Esophagus muscularis mucosa (tissue), 4 donors: ENCODE data around the gene DENND2D. TPM values are rescaled to one million over a fixed set of nuclear protein-coding genes. Genes with fewer than 3 reads are reported as not detected.

Source experiments
- DNase-seq: peaks from one replicate; pipeline ENCODE4 v3.0.0-alpha.2; 2017; ENCODE audit errors: extremely low spot score
- H3K27ac ChIP-seq, 4 donors: fragments of 200-600 bp; sonication (generic); replicated peaks in 1 of 4; 1 replicate in 3 of 4; 2 replicates in 1 of 4; pipeline ENCODE4 v1.5.1; 2016 to 2019; ENCODE audit warnings: mild to moderate bottlenecking in 1 of 4
- H3K27me3 ChIP-seq, 4 donors: fragments of 200-600 bp; sonication (generic); one replicate each; pipeline versions ENCODE4 v1.5.1 to v1.6.0; 2016 to 2019
- H3K36me3 ChIP-seq, 4 donors: fragments of 200-600 bp; sonication (generic); one replicate each; pipeline ENCODE4 v1.5.1; 2016 to 2019
- H3K4me1 ChIP-seq, 4 donors: fragments of 200-600 bp; sonication (generic); one replicate each; pipeline ENCODE4 v1.5.1; 2016 to 2019
- H3K4me3 ChIP-seq, 4 donors: fragments of 200-600 bp; sonication (generic); 1 replicate in 2 of 4; 2 replicates in 2 of 4; pipeline ENCODE4 v1.5.1; 2016 to 2019; ENCODE audit warnings: mild to moderate bottlenecking in 4 of 4, moderate library complexity in 1 of 4
- H3K9me3 ChIP-seq, 4 donors: fragments of 200-600 bp; sonication (generic); 1 replicate in 3 of 4; 2 replicates in 1 of 4; pipeline ENCODE4 v1.5.1; 2016 to 2019
- EP300 ChIP-seq: sonication (generic); formaldehyde crosslinking; IDR thresholded peaks from one replicate; pipeline ENCODE4 v1.6.1; 2017; ENCODE audit warnings: antibody characterized with exemption
- POLR2A ChIP-seq: fragments of 450-650 bp; IDR thresholded peaks from one replicate; pipeline ENCODE4 v1.6.1; 2017; ENCODE audit warnings: antibody characterized with exemption, moderate library complexity, mild to moderate bottlenecking, low read depth
- POLR2AphosphoS5 ChIP-seq, 2 donors: sonication (generic); formaldehyde crosslinking; IDR thresholded peaks; one replicate each; pipeline ENCODE4 v1.6.1; 2017; ENCODE audit warnings: antibody characterized with exemption in 2 of 2
- WGBS: methylation state at CpG from one replicate; pipeline ENCODE4 v1.1.5; 2018; 5-methylcytosine and 5-hydroxymethylcytosine counted together
- intact Hi-C: fragments of 100-400 bp; cut with DNase I; formaldehyde crosslinking; loops from one replicate; pipeline ENCODE4 v1.15.1; 2023
- total RNA-seq, 4 donors: library from RNA; depleted of rRNA; stranded (reverse); fragments of >200 nt; gene quantifications; one replicate each; pipeline versions ENCODE4 v1.1.0 to v1.2.1, GENCODE V29; 2016
- TF ChIP-seq, protein P1 (sequence below), 3 experiments: fragments of 200-600 bp in 2 of 3; fragments of 450-650 bp in 1 of 3; sonication (generic) in 2 of 3; IDR thresholded peaks; one replicate each; pipeline ENCODE4 v1.5.1; 2017 to 2019; ENCODE audit warnings: antibody characterized with exemption in 3 of 3, mild to moderate bottlenecking in 2 of 3, moderate library complexity in 1 of 3

Gene DENND2D
- total RNA-seq, 4 donors from 2014 or later, result 4.0 to 13.8 (median 5.2) TPM

DNA sequence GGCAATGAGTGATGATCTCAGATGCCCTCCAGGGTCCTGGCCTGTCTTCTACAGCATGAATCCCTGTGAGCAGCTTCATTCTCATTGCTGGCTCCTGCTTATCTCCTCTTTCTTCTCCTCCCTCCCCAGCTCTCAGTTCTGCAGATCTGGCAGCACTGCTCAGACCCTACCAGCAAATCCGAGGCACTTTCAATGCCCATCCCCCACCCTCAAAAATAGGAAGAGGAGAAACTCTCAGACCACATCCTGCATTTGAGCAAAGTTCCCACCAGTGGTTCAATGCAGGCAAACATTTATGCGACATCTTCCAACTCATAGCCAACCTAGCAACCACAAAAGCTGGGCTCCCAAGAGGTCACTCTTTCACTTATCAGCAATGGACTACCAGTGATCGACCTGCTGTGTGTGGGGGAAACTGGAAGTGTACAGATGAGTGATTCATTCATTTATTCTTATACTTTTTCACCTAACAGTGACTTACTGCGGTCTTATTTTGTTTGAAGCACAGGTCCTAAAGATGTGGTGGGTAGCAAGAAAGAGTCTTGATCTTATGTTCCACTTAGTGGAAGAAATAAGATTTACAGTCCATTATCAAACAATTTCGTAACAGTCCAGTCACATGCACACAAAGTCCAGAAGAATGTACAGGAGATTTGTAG lies 21.3 kb upstream of the DENND2D start:
- Histone ChIP-seq H3K36me3 (no peaks in the 10 kb centered on the region), H3K27me3 (peaks cover 0 to 6% (median 0%) of the 10 kb centered on the region in 4 donors), H3K4me3 (no peak overlapping the region), H3K27ac (no peak overlapping the region), H3K9me3 (no peaks in the 10 kb centered on the region), H3K4me1 (peaks cover 0 to 12% (median 11%) of the 10 kb centered on the region in 4 donors)
- intact Hi-C loops, result loop anchor here (2.0 to 10.0 kb wide), 2 partner anchors 175 to 543 kb away; no protein-coding TSS in a partner anchor
- no peak for DNase-seq
- TF ChIP-seq POLR2AphosphoS5 (IDR thresholded peaks at IDR 0.05) (no peak), POLR2A (no peak), EP300 (no peak)
- TF ChIP-seq, protein P1, sequence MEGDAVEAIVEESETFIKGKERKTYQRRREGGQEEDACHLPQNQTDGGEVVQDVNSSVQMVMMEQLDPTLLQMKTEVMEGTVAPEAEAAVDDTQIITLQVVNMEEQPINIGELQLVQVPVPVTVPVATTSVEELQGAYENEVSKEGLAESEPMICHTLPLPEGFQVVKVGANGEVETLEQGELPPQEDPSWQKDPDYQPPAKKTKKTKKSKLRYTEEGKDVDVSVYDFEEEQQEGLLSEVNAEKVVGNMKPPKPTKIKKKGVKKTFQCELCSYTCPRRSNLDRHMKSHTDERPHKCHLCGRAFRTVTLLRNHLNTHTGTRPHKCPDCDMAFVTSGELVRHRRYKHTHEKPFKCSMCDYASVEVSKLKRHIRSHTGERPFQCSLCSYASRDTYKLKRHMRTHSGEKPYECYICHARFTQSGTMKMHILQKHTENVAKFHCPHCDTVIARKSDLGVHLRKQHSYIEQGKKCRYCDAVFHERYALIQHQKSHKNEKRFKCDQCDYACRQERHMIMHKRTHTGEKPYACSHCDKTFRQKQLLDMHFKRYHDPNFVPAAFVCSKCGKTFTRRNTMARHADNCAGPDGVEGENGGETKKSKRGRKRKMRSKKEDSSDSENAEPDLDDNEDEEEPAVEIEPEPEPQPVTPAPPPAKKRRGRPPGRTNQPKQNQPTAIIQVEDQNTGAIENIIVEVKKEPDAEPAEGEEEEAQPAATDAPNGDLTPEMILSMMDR (IDR thresholded peaks at IDR 0.05), result no peak
- WGBS, result 55% methylated on average over 5 of the region's 5 CpGs

DNA sequence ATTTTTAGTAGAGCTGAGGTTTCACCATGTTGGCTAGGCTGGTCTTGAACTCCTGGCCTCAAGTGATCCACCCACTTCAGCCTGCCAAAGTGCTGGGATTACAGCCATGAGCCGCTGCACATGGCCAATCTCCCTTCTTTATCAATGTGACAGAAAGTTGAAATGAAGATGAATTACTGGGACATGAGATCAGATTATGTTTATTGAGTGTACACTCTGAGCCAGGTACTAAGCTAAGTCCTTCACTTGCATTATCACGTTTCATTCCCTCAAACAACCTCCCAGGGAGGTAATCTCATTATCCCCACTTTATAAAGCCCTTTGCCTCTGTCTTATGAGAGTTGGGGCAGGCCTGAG lies 20.8 kb upstream of the DENND2D start:
- no peaks in the 10 kb centered on the region for H3K9me3 ChIP-seq
- DNase-seq, result no peak
- H3K4me3 ChIP-seq, result no peak overlapping the region
- H3K27me3 ChIP-seq, result peaks cover 0 to 6% (median 0%) of the 10 kb centered on the region in 4 donors
- TF ChIP-seq POLR2A (no peak), EP300 (no peak)
- TF ChIP-seq, protein P1 (IDR thresholded peaks at IDR 0.05), result no peak
- no peak overlapping the region for H3K27ac ChIP-seq
- intact Hi-C loops, result loop anchor here (10.0 kb wide), 1 partner anchor 544 kb away; no protein-coding TSS in a partner anchor
- H3K4me1 ChIP-seq, result peaks cover 0 to 12% (median 11%) of the 10 kb centered on the region in 4 donors
- WGBS, result 38% methylated on average over 2 of the region's 2 CpGs
- H3K36me3 ChIP-seq, result no peaks in the 10 kb centered on the region

DNA sequence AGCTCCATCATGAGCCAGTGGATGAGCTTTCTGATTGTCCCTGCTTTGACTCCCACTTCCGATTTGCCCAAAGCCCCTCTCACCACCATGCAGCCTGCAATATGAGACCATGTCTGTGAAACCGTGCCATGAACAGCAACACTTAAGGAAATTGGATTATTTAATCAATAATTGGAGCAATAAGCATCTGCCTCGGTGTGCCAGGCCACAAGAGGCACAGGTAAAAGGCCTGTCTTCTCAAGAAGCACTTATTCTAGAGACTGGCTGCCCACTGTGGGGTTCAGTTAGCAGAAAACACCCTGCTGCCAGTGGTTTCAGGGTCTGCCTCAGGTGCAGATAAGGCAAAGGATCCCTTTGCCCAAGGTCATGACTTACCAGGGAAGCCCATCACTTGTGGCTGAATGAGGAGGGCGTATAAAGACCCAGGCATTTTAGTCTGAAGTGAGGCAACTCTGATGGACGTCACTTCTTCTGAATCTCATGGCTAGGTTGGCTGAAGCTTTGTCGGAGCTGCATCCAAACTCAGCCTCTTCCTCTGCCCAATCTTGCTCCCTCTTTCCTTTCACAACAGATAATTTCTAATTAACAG lies 19.9 kb upstream of the DENND2D start:
- Histone ChIP-seq H3K36me3 (no peaks in the 10 kb centered on the region), H3K27ac (no peak overlapping the region), H3K9me3 (no peaks in the 10 kb centered on the region), H3K27me3 (peaks cover 0 to 6% (median 0%) of the 10 kb centered on the region in 4 donors), H3K4me3 (no peak overlapping the region), H3K4me1 (peaks cover 0 to 12% (median 11%) of the 10 kb centered on the region in 4 donors)
- intact Hi-C loops, result loop anchor here (10.0 kb wide), 1 partner anchor 544 kb away; no protein-coding TSS in a partner anchor
- DNase-seq, result no peak
- no peak for TF ChIP-seq POLR2AphosphoS5 (IDR thresholded peaks at IDR 0.05)
- TF ChIP-seq EP300, result no peak
- TF ChIP-seq POLR2A, result no peak
- WGBS, result 93% methylated on average over 6 of the region's 6 CpGs

DNA sequence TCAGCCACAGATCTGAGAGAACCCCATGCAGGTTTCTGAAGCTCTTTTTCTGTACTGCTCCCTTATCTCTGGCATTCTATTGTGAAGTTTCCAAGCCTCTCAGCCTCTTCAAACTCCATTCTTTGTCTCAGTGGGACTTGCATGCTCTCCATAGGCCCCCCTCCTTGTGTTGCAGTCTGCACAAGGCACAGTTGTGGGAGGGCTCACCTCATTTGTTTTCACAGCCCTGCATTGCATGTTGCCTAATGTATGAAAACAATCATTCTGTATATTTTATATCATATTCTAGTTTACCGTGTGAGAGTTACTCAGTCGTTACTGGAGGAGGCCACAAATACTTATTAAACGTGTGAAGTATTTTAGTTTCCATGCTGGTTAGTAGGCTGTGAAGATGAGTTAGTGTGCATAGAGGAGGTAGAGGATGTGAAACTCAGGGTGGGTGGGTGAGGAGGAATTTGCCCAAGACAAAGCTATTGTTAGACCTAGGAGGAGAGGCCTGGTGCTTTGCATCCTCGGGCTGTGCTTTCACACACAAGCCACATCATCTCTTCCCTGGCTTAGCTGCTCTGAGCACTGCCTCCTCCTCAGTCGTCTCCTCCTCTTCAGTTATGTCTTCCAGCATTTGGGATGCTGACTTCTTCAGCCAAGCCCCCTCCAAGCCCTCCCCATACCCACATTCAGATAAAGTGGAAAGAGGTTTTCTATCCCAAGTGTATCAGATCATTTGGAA lies 19.3 kb upstream of the DENND2D start:
- 75% methylated on average over 5 of the region's 5 CpGs for WGBS
- Histone ChIP-seq H3K36me3 (no peaks in the 10 kb centered on the region), H3K27ac (no peak overlapping the region), H3K27me3 (peaks cover 0 to 6% (median 0%) of the 10 kb centered on the region in 4 donors), H3K4me3 (no peak overlapping the region), H3K4me1 (peaks cover 0 to 12% (median 11%) of the 10 kb centered on the region in 4 donors), H3K9me3 (no peaks in the 10 kb centered on the region)
- TF ChIP-seq, protein P1 (IDR thresholded peaks at IDR 0.05), result no peak
- no peak for TF ChIP-seq POLR2AphosphoS5 (IDR thresholded peaks at IDR 0.05)
- TF ChIP-seq POLR2A, result no peak
- no peak for TF ChIP-seq EP300
- intact Hi-C loops, result loop anchor here (10.0 kb wide), 1 partner anchor 545 kb away; no protein-coding TSS in a partner anchor
- no peak for DNase-seq
